Choroid plexus epithelial cell (primary cell): ENCODE data around the gene TUBGCP5.
"Not testable (repeated sequence)": the region's sequence is repeated elsewhere in the genome, so short reads cannot be mapped to it uniquely, and the experiment has no call there.

Experiments used
- DNase-seq: peaks from one replicate; pipeline ENCODE4 v3.0.0-alpha.2; 2010; ENCODE audit warnings: low read depth
- H3K4me3 ChIP-seq: 2 replicates; pipeline ENCODE4 v1.5.1; 2011; ENCODE audit warnings: low read depth, mild to moderate bottlenecking, control low read depth, low read length, moderate library complexity
- CTCF ChIP-seq: conservative IDR thresholded peaks from 2 replicates; pipeline ENCODE4 v1.5.1; 2011; ENCODE audit warnings: low read depth, mild to moderate bottlenecking, control low read depth, inconsistent platforms, low read length, moderate library complexity

The TUBGCP5 gene

GRCh38 chr15:23003736-23004135, 35.6 kb downstream of the TUBGCP5 start:
- TF ChIP-seq CTCF = peak; percentile 31
- DNase-seq = no peak
- H3K4me3 ChIP-seq = no peak overlapping the region

- no peak overlapping the region for H3K4me3 ChIP-seq
- no peak for DNase-seq
- TF ChIP-seq CTCF = no peak
Observed at GRCh38 chr15:23002920-23003319, 36.4 kb downstream of the TUBGCP5 start.

- no peak for TF ChIP-seq CTCF
- H3K4me3 ChIP-seq = no peak overlapping the region
- DNase-seq = peak; percentile 28
Observed at GRCh38 chr15:22995795-22996194, 43.6 kb downstream of the TUBGCP5 start.

- TF ChIP-seq CTCF = no peak
- H3K4me3 ChIP-seq = no peak overlapping the region
- DNase-seq = no peak
Observed at GRCh38 chr15:22992024-22992326, 47.4 kb downstream of the TUBGCP5 start.

GRCh38 chr15:22989576-22990477, 49.5 kb downstream of the TUBGCP5 start:
- TF ChIP-seq CTCF = no peak
- no peak overlapping the region for H3K4me3 ChIP-seq
- DNase-seq = no peak

GRCh38 chr15:22988811-22989210, 50.6 kb downstream of the TUBGCP5 start:
- no peak for DNase-seq
- H3K4me3 ChIP-seq = no peak overlapping the region
- TF ChIP-seq CTCF = no peak

- H3K4me3 ChIP-seq, DNase-seq: not testable (repeated sequence)
Observed at GRCh38 chr15:22981931-22982330, 57.4 kb downstream of the TUBGCP5 start.
